Panc1 (cell line): Measurements from ENCODE around the gene ALKBH4.

Experiments used
- TCF7L2 ChIP-seq: IDR thresholded peaks from 2 replicates; pipeline ENCODE4 v1.6.1; 2011; ENCODE audit warnings: mild to moderate bottlenecking, low read depth, low read length, inconsistent platforms
- TF ChIP-seq, protein P1 (sequence below): fragments of 450-650 bp; IDR thresholded peaks from 2 replicates; pipeline ENCODE4 v1.5.1; 2017; ENCODE audit warnings: mild to moderate bottlenecking

- no peak for TF ChIP-seq TCF7L2
- TF ChIP-seq, protein P1, sequence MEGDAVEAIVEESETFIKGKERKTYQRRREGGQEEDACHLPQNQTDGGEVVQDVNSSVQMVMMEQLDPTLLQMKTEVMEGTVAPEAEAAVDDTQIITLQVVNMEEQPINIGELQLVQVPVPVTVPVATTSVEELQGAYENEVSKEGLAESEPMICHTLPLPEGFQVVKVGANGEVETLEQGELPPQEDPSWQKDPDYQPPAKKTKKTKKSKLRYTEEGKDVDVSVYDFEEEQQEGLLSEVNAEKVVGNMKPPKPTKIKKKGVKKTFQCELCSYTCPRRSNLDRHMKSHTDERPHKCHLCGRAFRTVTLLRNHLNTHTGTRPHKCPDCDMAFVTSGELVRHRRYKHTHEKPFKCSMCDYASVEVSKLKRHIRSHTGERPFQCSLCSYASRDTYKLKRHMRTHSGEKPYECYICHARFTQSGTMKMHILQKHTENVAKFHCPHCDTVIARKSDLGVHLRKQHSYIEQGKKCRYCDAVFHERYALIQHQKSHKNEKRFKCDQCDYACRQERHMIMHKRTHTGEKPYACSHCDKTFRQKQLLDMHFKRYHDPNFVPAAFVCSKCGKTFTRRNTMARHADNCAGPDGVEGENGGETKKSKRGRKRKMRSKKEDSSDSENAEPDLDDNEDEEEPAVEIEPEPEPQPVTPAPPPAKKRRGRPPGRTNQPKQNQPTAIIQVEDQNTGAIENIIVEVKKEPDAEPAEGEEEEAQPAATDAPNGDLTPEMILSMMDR = no peak
Observed at GRCh38 chr7:102446387-102447156, 18.1 kb downstream of the ALKBH4 start.
